K562 (cell line): ENCODE results near the gene LY6G5B. TPM values are rescaled to one million over a fixed set of nuclear protein-coding genes. Genes with fewer than 3 reads are reported as not detected.

Experiments used
- CAMTA2 ChIP-seq: fragments of 250-450 bp; sonication (Bioruptor Pico); conservative IDR thresholded peaks from 2 replicates; pipeline ENCODE4 v1.5.1; 2022
- CBX1 ChIP-seq: sonication (generic); IDR thresholded peaks from 2 replicates; pipeline ENCODE4 v1.6.1; 2016; ENCODE audit warnings: antibody characterized with exemption, low read depth, mild to moderate bottlenecking
- E2F3 ChIP-seq: fragments of 250-450 bp; sonication (Bioruptor Pico); IDR thresholded peaks from 2 replicates; pipeline ENCODE4 v1.4.0; 2020; ENCODE audit warnings: mild to moderate bottlenecking
- E2F8 ChIP-seq: fragments of 450-650 bp; IDR thresholded peaks from 2 replicates; pipeline ENCODE4 v1.7.1; 2018; ENCODE audit warnings: mild to moderate bottlenecking, low read depth; ENCODE audit not compliant: partially characterized antibody
- EHMT2 ChIP-seq: fragments of 450-650 bp; IDR thresholded peaks from 2 replicates; pipeline ENCODE4 v1.6.1; 2018; ENCODE audit warnings: antibody characterized with exemption
- L3MBTL2 ChIP-seq: fragments of 450-650 bp; IDR thresholded peaks from 2 replicates; pipeline ENCODE4 v1.6.1; 2016; ENCODE audit warnings: mild to moderate bottlenecking, moderate library complexity
- PRDM10 ChIP-seq: fragments of 450-650 bp; IDR thresholded peaks from 2 replicates; pipeline ENCODE4 v1.6.1; 2018; ENCODE audit not compliant: partially characterized antibody
- REST ChIP-seq, 2 experiments: fragments of 450-650 bp; formaldehyde crosslinking in 1 of 2; IDR thresholded peaks; 2 replicates each; pipeline versions ENCODE4 v1.4.0 to v1.6.1; 2014 to 2020; ENCODE audit warnings: mild to moderate bottlenecking in 2 of 2, borderline replicate concordance in 1 of 2, low read depth in 1 of 2
- SRSF3 ChIP-seq: fragments of 200-400 bp; formaldehyde crosslinking; IDR thresholded peaks from 2 replicates; pipeline ENCODE4 v1.6.1; 2016; ENCODE audit warnings: mild to moderate bottlenecking, low read length, moderate library complexity; ENCODE audit not compliant: insufficient read depth
- TSC22D4 ChIP-seq: fragments of 450-650 bp; IDR thresholded peaks from 2 replicates; pipeline ENCODE4 v1.6.1; 2016; ENCODE audit warnings: missing genetic modification characterization, missing biosample characterization, control low read depth
- polyA plus RNA-seq, 8 experiments: library from polyadenylated mRNA; depleted of rRNA in 4 of 8; stranded (reverse) in 5 of 8; unstranded in 3 of 8; fragments of >200 nt; fragmentation: Nextera tagmentation in 2 of 8; fragmentation: Illumina TruSeq in 1 of 8; extraction: Ambion mirVana in 2 of 8; extraction: Trizol in 1 of 8; gene quantifications; 2 replicates each; pipeline versions ENCODE4 v1.2.1 to v1.2.3, GENCODE V29; 2011 to 2014; ENCODE audit warnings: inconsistent platforms in 1 of 8, missing spikeins in 1 of 8
- total RNA-seq, 7 experiments: library from RNA; depleted of rRNA in 6 of 7; stranded (reverse); fragments of >200 nt in 6 of 7; fragmentation: Illumina TruSeq in 2 of 7; extraction: Trizol in 2 of 7; gene quantifications; 2 replicates each; pipeline versions ENCODE4 v1.2.1 to v1.2.3, GENCODE V29; 2011 to 2021; ENCODE audit warnings: low replicate concordance in 1 of 7

LY6G5B gene
- total and polyA plus RNA-seq, 9 of the 15 experiments (the other 6 are each of a cell fraction or from before 2014, with no cell fraction given): 6.0 to 27.0 (median 7.5) TPM

GRCh38 chr6:31680226-31681134 lies 10.7 kb downstream of the LY6G5B start, which contains the start of gene LY6G5C (continued):
- TF ChIP-seq E2F8 (peak; percentile 30), SRSF3 (no peak), L3MBTL2 (no peak), CAMTA2 (CRISPR knock-in tag) (no peak), TSC22D4 (tag) (no peak), EHMT2 (no peak), CBX1 (no peak), REST (IDR thresholded peaks at IDR 0.05; ENCODE audit: borderline replicate concordance) (peak; percentile 95), REST (CRISPR knock-in tag; IDR thresholded peaks at IDR 0.05; ENCODE audit: low read depth) (no peak), PRDM10 (peak; percentile 13), E2F3 (CRISPR knock-in tag) (no peak)
